Measurements from ENCODE around the gene PRR19.

PRR19 gene

DNA sequence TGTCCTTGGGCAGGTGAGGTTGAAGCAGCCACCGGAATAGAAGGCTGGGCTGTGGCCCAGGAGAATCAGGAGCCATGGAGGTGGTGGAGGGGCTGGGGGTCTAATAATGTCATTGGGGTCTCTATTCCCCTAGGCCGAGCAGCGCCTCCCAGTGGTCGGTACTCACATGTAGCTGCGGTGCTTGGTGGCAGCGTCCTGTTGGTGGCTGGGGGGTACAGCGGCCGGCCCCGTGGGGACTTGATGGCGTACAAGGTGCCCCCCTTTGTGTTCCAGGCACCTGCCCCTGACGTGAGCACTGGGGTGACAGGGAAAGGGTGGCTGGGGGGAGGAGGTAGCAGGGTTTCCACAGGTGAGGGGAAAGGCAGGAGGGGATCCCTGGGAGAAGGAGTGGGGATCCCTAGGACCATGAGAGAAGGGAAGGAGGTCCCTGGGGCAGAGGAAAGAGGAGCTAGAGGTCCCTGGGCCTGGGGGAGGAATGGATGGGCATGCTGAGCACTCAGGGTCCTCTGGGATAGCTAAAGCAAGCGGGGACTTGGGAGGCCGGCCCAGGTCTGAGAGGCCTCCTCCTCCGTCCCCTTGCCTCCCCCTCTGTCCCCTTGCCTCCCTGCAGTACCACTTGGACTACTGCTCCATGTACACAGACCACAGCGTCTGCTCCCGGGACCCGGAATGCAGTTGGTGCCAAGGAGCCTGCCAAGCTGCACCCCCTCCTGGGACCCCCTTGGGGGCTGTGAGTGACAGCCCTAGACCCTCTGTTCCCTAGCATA, 41.6 kb downstream of the PRR19 start:
- Histone ChIP-seq H3K36me3 (ENCODE audit: control insufficient read depth, insufficient read depth, low read length) (peaks cover 55% of the 10 kb centered on the region), H3K27ac (ENCODE audit: low read depth, low read length, severe bottlenecking) (no peak overlapping the region), H3K4me1 (ENCODE audit: control insufficient read depth, insufficient read depth, low read length, poor library complexity, severe bottlenecking) (no peaks in the 10 kb centered on the region), H3K9me3 (ENCODE audit: control insufficient read depth, low read length) (no peaks in the 10 kb centered on the region), H3K4me3 (ENCODE audit: extremely low read depth, insufficient read depth, low read length, poor library complexity, severe bottlenecking) (no peak overlapping the region)
- 89 to 93% methylated on average over 13 to 14 of the region's 17 CpGs for WGBS, 2 experiments (ENCODE audit: insufficient coverage in 2 of 2)

DNA sequence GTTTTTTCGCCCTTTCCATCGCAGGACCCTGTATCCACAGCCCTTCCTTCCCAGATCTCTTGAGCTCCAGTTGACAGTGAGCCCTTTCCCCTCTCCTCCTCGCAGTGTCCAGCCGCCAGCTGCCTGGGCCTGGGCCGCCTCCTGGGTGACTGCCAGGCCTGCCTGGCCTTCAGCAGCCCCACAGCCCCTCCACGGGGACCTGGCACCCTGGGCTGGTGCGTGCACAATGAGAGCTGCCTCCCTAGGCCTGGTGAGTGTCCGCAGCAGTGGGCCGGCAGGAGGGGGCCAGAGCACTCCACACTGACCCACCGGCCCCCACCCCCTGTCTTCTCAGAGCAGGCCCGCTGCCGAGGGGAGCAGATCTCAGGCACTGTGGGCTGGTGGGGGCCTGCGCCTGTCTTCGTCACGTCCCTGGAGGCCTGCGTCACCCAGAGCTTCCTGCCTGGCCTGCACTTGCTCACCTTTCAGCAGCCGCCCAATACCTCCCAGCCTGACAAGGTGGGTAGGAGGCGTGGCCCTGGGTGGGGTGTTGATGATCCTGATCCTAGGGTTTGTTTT, 42.5 kb downstream of the PRR19 start:
- no peak overlapping the region for H3K4me3 ChIP-seq (ENCODE audit: extremely low read depth, insufficient read depth, low read length, poor library complexity, severe bottlenecking)
- H3K27ac ChIP-seq (ENCODE audit: low read depth, low read length, severe bottlenecking), result no peak overlapping the region
- no peaks in the 10 kb centered on the region for H3K9me3 ChIP-seq (ENCODE audit: control insufficient read depth, low read length)
- 94 to 95% methylated on average over 13 to 16 of the region's 18 CpGs for WGBS, 2 experiments (ENCODE audit: insufficient coverage in 2 of 2)
- H3K36me3 ChIP-seq (ENCODE audit: control insufficient read depth, insufficient read depth, low read length), result peaks cover 54% of the 10 kb centered on the region
- no peaks in the 10 kb centered on the region for H3K4me1 ChIP-seq (ENCODE audit: control insufficient read depth, insufficient read depth, low read length, poor library complexity, severe bottlenecking)

DNA sequence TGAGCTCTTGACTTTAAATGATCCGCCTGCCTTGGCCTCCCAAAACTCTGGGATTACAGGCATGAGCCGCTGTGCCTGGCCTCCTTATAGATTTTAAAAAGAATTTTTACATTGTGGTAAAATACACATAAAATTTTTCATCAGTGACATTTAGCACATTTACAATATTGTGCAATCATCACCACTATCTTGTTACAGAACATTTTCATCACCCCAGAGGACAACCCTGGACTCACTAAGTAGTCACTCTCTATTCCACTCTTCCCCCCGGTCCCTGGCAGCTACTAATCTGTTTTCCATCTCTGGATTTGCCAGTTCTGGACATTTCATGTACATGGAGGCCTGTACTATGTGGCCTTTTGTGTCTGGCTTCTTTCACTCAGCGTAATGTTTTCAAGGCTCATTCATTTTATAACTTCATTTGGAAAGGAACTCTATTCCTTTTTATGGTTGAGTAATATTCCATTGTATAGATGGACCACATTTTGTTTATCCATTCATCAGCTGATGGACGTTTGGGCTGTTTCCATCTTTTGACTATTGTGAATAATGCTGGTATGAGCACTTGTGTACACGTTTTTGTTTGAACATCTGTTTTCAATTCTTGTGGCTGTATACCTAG, 43.4 kb downstream of the PRR19 start:
- Histone ChIP-seq H3K36me3 (ENCODE audit: control insufficient read depth, insufficient read depth, low read length) (peaks cover 49% of the 10 kb centered on the region), H3K27ac (ENCODE audit: low read depth, low read length, severe bottlenecking) (no peak overlapping the region), H3K4me3 (ENCODE audit: extremely low read depth, insufficient read depth, low read length, poor library complexity, severe bottlenecking) (no peak overlapping the region), H3K9me3 (ENCODE audit: control insufficient read depth, low read length) (no peaks in the 10 kb centered on the region), H3K4me1 (ENCODE audit: control insufficient read depth, insufficient read depth, low read length, poor library complexity, severe bottlenecking) (no peaks in the 10 kb centered on the region)
- WGBS, 2 experiments (ENCODE audit: insufficient coverage in 2 of 2), result 85 to 100% methylated on average over 2 to 3 of the region's 6 CpGs

DNA sequence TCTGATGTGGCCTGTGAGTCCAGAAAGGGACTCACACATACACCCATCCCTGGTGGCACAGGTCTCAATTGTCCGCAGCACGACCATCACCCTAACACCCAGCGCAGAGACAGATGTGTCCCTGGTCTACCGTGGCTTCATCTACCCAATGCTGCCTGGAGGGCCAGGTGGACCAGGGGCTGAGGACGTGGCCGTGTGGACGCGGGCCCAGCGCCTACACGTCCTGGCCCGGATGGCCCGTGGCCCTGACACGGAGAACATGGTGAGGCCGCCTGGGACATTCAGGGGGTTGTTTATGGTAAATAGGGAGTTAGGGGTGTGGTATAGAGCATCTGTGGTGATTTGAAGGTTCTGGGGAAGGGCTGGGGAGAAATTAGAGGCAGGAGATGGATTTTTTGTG, 46.3 kb downstream of the PRR19 start:
- H3K9me3 ChIP-seq (ENCODE audit: control insufficient read depth, low read length), result no peaks in the 10 kb centered on the region
- WGBS, 2 experiments (ENCODE audit: insufficient coverage in 2 of 2), result 92 to 97% methylated on average over 13 to 14 of the region's 14 CpGs
- H3K4me3 ChIP-seq (ENCODE audit: extremely low read depth, insufficient read depth, low read length, poor library complexity, severe bottlenecking), result no peak overlapping the region
- no peak overlapping the region for H3K27ac ChIP-seq (ENCODE audit: low read depth, low read length, severe bottlenecking)
- H3K4me1 ChIP-seq (ENCODE audit: control insufficient read depth, insufficient read depth, low read length, poor library complexity, severe bottlenecking), result no peaks in the 10 kb centered on the region
- H3K36me3 ChIP-seq (ENCODE audit: control insufficient read depth, insufficient read depth, low read length), result peaks cover 44% of the 10 kb centered on the region

DNA sequence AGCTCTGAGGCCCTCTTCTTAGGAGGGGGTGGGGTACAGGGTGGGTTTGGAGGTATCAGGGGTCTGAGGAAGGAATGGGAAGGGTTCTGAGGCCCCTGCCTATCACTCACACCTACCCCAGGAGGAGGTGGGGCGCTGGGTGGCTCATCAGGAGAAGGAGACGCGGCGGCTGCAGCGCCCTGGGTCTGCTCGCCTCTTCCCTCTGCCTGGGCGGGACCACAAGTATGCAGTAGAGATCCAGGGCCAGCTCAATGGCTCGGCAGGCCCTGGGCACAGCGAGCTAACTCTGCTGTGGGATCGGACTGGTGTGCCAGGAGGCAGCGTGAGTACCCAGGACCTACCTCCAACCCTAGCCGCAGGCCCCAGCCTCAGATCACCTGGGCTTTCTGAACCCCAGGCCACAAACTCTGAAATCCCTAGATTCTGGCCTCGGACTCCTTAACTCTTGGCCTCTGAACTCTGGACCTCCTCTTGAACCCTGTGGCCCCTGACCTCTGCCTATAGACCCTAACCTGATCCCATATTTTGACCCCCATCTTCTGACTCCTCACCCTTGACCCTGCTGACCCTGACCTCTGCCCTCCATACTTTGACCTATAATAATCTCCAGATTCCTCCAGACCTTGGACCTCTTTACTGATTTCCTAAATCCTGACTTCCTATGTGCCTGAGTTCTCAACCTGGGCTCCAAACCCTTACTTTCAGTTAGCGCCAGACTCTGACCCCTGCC, 47.6 kb downstream of the PRR19 start:
- Histone ChIP-seq H3K4me1 (ENCODE audit: control insufficient read depth, insufficient read depth, low read length, poor library complexity, severe bottlenecking) (no peaks in the 10 kb centered on the region), H3K27ac (ENCODE audit: low read depth, low read length, severe bottlenecking) (no peak overlapping the region), H3K36me3 (ENCODE audit: control insufficient read depth, insufficient read depth, low read length) (peaks cover 49% of the 10 kb centered on the region), H3K9me3 (ENCODE audit: control insufficient read depth, low read length) (no peaks in the 10 kb centered on the region), H3K4me3 (ENCODE audit: extremely low read depth, insufficient read depth, low read length, poor library complexity, severe bottlenecking) (no peak overlapping the region)
- 96 to 97% methylated on average over 8 to 14 of the region's 14 CpGs for WGBS, 2 experiments (ENCODE audit: insufficient coverage in 2 of 2)

DNA sequence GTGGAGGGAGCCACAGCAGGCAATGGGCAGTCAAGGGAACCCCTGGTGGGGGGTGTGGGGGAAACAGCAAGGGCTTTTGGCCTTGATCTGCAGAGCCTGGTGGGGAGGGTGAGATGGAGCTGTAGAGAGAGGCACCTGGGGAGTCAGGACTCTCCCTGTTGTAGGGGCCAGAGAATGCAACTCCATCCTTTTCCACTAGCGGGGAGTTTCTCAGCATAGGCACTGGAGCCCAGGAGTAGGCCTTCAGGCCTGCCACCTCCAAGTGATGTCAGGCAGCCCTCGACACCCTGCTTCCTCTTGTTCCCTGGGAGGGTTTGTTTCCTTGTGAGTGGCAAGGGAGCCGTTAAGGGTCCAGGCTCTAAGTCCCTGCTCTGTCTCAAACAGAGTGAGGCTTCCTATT, 48.5 kb downstream of the PRR19 start:
- H3K9me3 ChIP-seq (ENCODE audit: control insufficient read depth, low read length), result no peaks in the 10 kb centered on the region
- no peak overlapping the region for H3K4me3 ChIP-seq (ENCODE audit: extremely low read depth, insufficient read depth, low read length, poor library complexity, severe bottlenecking)
- H3K36me3 ChIP-seq (ENCODE audit: control insufficient read depth, insufficient read depth, low read length), result peaks cover 47% of the 10 kb centered on the region
- no CpG with 5 or more reads among the region's 3 CpGs for WGBS, 2 experiments (ENCODE audit: insufficient coverage in 2 of 2)
- H3K27ac ChIP-seq (ENCODE audit: low read depth, low read length, severe bottlenecking), result no peak overlapping the region
- H3K4me1 ChIP-seq (ENCODE audit: control insufficient read depth, insufficient read depth, low read length, poor library complexity, severe bottlenecking), result no peaks in the 10 kb centered on the region

DNA sequence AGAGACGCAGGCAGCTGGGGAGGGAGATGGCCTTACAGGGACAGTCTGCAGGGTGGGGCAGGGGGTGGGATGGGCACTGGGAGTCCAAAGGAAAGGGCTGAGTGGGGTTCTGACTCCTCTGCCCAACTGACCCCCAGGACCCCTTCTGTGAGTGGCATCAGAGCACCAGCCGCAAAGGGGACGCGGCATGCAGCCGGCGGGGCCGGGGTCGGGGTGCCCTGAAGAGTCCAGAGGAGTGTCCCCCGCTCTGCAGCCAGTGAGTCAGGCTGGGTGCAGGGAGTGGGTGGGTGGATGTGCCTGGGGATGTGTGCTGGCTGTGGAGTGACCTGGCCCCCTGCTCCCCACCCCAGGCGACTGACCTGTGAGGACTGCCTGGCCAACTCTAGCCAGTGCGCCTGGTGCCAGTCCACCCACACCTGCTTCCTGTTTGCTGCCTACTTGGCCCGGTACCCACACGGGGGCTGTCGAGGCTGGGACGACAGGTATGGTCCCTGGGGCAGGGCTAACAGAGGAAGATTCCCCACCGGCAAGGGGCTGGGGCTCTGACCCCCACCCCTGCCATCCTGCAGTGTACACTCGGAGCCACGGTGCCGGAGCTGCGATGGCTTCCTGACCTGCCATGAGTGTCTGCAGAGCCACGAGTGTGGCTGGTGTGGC, 49.3 kb downstream of the PRR19 start:
- Histone ChIP-seq H3K4me1 (ENCODE audit: control insufficient read depth, insufficient read depth, low read length, poor library complexity, severe bottlenecking) (no peaks in the 10 kb centered on the region), H3K27ac (ENCODE audit: low read depth, low read length, severe bottlenecking) (no peak overlapping the region), H3K4me3 (ENCODE audit: extremely low read depth, insufficient read depth, low read length, poor library complexity, severe bottlenecking) (no peak overlapping the region), H3K9me3 (ENCODE audit: control insufficient read depth, low read length) (no peaks in the 10 kb centered on the region), H3K36me3 (ENCODE audit: control insufficient read depth, insufficient read depth, low read length) (peaks cover 47% of the 10 kb centered on the region)
- 95 to 96% methylated on average over 20 to 21 of the region's 21 CpGs for WGBS, 2 experiments (ENCODE audit: insufficient coverage in 2 of 2)

DNA sequence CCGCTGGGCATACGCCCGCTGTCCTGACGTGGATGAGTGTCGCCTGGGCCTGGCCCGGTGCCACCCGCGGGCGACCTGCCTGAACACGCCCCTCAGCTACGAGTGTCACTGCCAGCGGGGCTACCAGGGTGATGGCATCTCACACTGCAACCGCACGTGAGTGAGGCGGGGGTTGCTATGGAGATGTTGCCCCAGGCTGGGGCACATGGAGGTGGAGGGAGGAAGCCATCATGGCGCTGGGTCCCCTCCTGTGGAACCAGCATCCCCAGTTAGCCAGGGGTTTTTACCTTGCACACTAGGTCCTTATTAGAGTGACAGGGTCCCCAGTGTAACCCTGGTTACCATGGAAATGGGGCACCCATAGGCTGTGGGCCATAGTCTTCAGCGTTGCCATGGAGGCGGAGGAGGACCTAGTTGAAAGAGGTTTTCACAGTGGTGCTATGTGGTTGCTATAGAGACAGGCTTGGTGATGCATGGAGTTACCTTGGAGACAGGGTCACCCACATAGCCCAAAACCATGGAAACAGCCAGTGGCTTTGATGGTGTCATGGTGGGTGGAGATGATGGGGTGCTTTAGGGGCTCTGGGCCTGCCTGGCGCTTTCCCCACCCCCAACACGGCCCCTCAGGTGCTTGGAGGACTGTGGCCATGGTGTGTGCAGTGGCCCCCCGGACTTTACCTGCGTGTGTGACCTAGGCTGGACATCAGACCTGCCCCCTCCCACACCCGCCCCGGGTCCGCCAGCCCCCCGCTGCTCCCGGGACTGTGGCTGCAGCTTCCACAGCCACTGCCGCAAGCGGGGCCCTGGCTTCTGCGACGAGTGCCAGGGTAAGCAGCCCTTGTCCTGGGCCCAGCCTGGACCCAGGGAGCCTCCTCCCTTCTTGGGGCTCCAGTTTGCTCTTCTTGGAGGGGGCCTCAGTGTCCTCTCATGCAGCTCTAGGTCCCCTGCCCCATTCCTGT, 50.6 kb downstream of the PRR19 start:
- Histone ChIP-seq H3K27ac (ENCODE audit: low read depth, low read length, severe bottlenecking) (no peak overlapping the region), H3K9me3 (ENCODE audit: control insufficient read depth, low read length) (no peaks in the 10 kb centered on the region), H3K4me3 (ENCODE audit: extremely low read depth, insufficient read depth, low read length, poor library complexity, severe bottlenecking) (no peak overlapping the region), H3K36me3 (ENCODE audit: control insufficient read depth, insufficient read depth, low read length) (peaks cover 41% of the 10 kb centered on the region), H3K4me1 (ENCODE audit: control insufficient read depth, insufficient read depth, low read length, poor library complexity, severe bottlenecking) (no peaks in the 10 kb centered on the region)
- 93 to 97% methylated on average over 22 to 25 of the region's 31 CpGs for WGBS, 2 experiments (ENCODE audit: insufficient coverage in 2 of 2)

DNA sequence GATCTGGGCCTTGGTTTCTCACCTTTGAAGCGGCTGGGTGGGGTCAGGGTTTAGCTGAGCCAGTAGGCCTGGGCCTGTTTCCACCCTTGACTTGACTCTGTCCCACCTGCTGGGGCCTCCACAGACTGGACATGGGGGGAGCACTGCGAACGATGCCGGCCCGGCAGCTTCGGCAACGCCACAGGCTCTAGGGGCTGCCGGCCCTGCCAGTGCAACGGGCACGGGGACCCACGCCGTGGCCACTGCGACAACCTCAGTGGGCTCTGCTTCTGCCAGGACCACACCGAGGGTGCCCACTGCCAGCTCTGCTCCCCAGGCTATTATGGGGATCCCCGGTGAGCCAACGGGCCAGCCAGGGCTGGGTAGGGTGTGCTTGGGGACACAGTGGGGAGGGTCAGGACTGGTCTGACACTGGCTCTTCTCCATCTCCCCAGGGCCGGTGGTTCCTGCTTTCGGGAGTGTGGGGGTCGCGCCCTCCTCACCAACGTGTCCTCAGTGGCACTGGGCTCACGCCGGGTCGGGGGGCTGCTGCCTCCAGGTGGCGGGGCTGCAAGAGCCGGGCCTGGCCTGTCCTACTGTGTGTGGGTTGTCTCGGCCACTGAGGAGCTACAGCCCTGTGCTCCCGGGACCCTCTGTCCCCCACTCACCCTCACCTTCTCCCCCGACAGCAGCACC, 51.5 kb downstream of the PRR19 start:
- H3K4me3 ChIP-seq (ENCODE audit: extremely low read depth, insufficient read depth, low read length, poor library complexity, severe bottlenecking), result no peak overlapping the region
- no peaks in the 10 kb centered on the region for H3K9me3 ChIP-seq (ENCODE audit: control insufficient read depth, low read length)
- H3K36me3 ChIP-seq (ENCODE audit: control insufficient read depth, insufficient read depth, low read length), result peaks cover 40% of the 10 kb centered on the region
- H3K4me1 ChIP-seq (ENCODE audit: control insufficient read depth, insufficient read depth, low read length, poor library complexity, severe bottlenecking), result no peaks in the 10 kb centered on the region
- 96 to 98% methylated on average over 22 to 26 of the region's 29 CpGs for WGBS, 2 experiments (ENCODE audit: insufficient coverage in 2 of 2)
- H3K27ac ChIP-seq (ENCODE audit: low read depth, low read length, severe bottlenecking), result no peak overlapping the region
